ENCODE data around the gene IWS1. TPM values are rescaled to one million over a fixed set of nuclear protein-coding genes. Genes with fewer than 3 reads are reported as not detected.
"Not testable (repeated sequence)": the region's sequence is repeated elsewhere in the genome, so short reads cannot be mapped to it uniquely, and the experiment has no call there.

Gene IWS1
- total RNA-seq, 1 experiment from 2014 or later, result 22.7 TPM

DNA sequence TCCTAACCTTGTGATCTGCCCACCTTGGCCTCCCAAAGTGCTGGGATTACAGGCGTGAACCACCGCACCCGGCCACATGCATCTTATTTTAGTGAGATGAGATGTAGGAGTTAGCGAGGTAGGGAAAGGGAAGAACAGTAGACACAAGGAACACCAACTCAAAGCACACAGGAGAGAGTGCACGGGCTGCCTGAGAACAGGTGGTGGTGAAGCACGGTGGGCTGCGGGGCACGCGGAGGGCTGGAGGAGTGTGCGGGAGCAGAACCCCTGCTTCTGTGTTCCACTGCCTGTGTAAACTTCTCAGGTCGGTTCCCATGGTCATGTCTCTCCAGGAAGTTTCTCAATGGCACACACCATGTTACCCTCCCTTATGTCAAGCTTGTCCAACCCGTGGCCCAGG, 69.3 kb downstream of the IWS1 start:
- Histone ChIP-seq H3K27ac (ENCODE audit: low read length) (no peak overlapping the region), H3K36me3 (ENCODE audit: insufficient read depth, low read length) (no peaks in the 10 kb centered on the region), H4K20me1 (ENCODE audit: insufficient read depth, low read depth, low read length) (no peaks in the 10 kb centered on the region), H3K9me3 (ENCODE audit: low read length) (no peaks in the 10 kb centered on the region), H3K79me2 (ENCODE audit: low read length) (no peaks in the 10 kb centered on the region), H3K4me3 (ENCODE audit: low read length) (no peak overlapping the region), H2AFZ (ENCODE audit: low read length) (no peak overlapping the region), H3K27me3 (ENCODE audit: low read length) (no peaks in the 10 kb centered on the region), H3K4me1 (ENCODE audit: low read length) (no peaks in the 10 kb centered on the region), H3K9me2 (replicated peaks; ENCODE audit: insufficient read depth, low read length) (no peaks in the 10 kb centered on the region), H3K4me2 (ENCODE audit: low read depth, low read length, poor library complexity, severe bottlenecking) (no peak overlapping the region), H3K9ac (ENCODE audit: low read length) (no peak overlapping the region)
- DNase-seq, result no peak

- Histone ChIP-seq H3K9me3 (ENCODE audit: low read length) (no peaks in the 10 kb centered on the region), H3K9me2 (replicated peaks; ENCODE audit: insufficient read depth, low read length) (no peaks in the 10 kb centered on the region), H3K79me2 (ENCODE audit: low read length) (no peaks in the 10 kb centered on the region), H4K20me1 (ENCODE audit: insufficient read depth, low read depth, low read length) (no peaks in the 10 kb centered on the region), H2AFZ (ENCODE audit: low read length) (no peak overlapping the region), H3K9ac (ENCODE audit: low read length) (no peak overlapping the region), H3K4me1 (ENCODE audit: low read length) (no peaks in the 10 kb centered on the region), H3K27ac (ENCODE audit: low read length) (no peak overlapping the region), H3K36me3 (ENCODE audit: insufficient read depth, low read length) (no peaks in the 10 kb centered on the region), H3K4me2 (ENCODE audit: low read depth, low read length, poor library complexity, severe bottlenecking) (no peak overlapping the region), H3K4me3 (ENCODE audit: low read length) (no peak overlapping the region), H3K27me3 (ENCODE audit: low read length) (no peaks in the 10 kb centered on the region)
- no peak for DNase-seq
Observed at GRCh38 chr2:127455566-127456493, 70.5 kb downstream of the IWS1 start.

GRCh38 chr2:127454595-127455565, 71.4 kb downstream of the IWS1 start:
- Histone ChIP-seq H3K4me1 (ENCODE audit: low read length) (no peaks in the 10 kb centered on the region), H3K27me3 (ENCODE audit: low read length) (no peaks in the 10 kb centered on the region), H3K9me2 (replicated peaks; ENCODE audit: insufficient read depth, low read length) (no peaks in the 10 kb centered on the region), H3K9ac (ENCODE audit: low read length) (no peak overlapping the region), H3K4me2 (ENCODE audit: low read depth, low read length, poor library complexity, severe bottlenecking) (no peak overlapping the region), H3K9me3 (ENCODE audit: low read length) (no peaks in the 10 kb centered on the region), H3K79me2 (ENCODE audit: low read length) (no peaks in the 10 kb centered on the region), H3K27ac (ENCODE audit: low read length) (no peak overlapping the region), H3K36me3 (ENCODE audit: insufficient read depth, low read length) (no peaks in the 10 kb centered on the region), H3K4me3 (ENCODE audit: low read length) (no peak overlapping the region), H2AFZ (ENCODE audit: low read length) (no peak overlapping the region), H4K20me1 (ENCODE audit: insufficient read depth, low read depth, low read length) (no peaks in the 10 kb centered on the region)
- DNase-seq, result no peak

- Histone ChIP-seq H4K20me1 (ENCODE audit: insufficient read depth, low read depth, low read length) (no peaks in the 10 kb centered on the region), H3K4me2 (ENCODE audit: low read depth, low read length, poor library complexity, severe bottlenecking) (no peak overlapping the region), H3K9ac (ENCODE audit: low read length) (no peak overlapping the region), H3K9me3 (ENCODE audit: low read length) (no peaks in the 10 kb centered on the region), H2AFZ (ENCODE audit: low read length) (no peak overlapping the region), H3K36me3 (ENCODE audit: insufficient read depth, low read length) (no peaks in the 10 kb centered on the region), H3K4me3 (ENCODE audit: low read length) (no peak overlapping the region), H3K9me2 (replicated peaks; ENCODE audit: insufficient read depth, low read length) (no peaks in the 10 kb centered on the region), H3K27me3 (ENCODE audit: low read length) (no peaks in the 10 kb centered on the region), H3K27ac (ENCODE audit: low read length) (no peak overlapping the region), H3K79me2 (ENCODE audit: low read length) (no peaks in the 10 kb centered on the region), H3K4me1 (ENCODE audit: low read length) (no peaks in the 10 kb centered on the region)
- DNase-seq, result peak; percentile 55
Observed at GRCh38 chr2:127453392-127454171, 72.7 kb downstream of the IWS1 start.

DNA sequence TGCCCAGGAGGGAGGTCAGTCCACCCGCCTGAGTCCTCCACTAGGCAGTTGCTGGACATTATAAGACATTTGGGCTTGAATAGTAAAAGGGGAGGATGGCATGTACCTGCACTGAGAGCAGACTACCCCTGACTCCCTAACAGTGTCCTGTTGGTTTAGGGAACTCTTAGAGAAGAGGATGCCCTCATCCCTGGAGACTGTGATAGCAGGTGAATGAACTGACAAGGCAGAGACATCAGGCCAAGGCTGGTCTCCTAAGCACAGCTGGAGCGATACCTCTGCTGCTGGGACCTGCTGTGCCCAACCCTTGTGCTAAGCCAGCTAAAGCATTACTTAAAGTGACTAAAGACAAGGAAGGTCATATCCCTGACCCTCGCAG, 73.3 kb downstream of the IWS1 start:
- no peaks in the 10 kb centered on the region for H3K79me2 ChIP-seq (ENCODE audit: low read length)
- no peaks in the 10 kb centered on the region for H3K9me2 ChIP-seq (replicated peaks; ENCODE audit: insufficient read depth, low read length)
- no peak overlapping the region for H3K4me2 ChIP-seq (ENCODE audit: low read depth, low read length, poor library complexity, severe bottlenecking)
- H3K9ac ChIP-seq (ENCODE audit: low read length), result no peak overlapping the region
- no peaks in the 10 kb centered on the region for H3K9me3 ChIP-seq (ENCODE audit: low read length)
- H2AFZ ChIP-seq (ENCODE audit: low read length), result no peak overlapping the region
- H3K4me3 ChIP-seq (ENCODE audit: low read length), result no peak overlapping the region
- H3K4me1 ChIP-seq (ENCODE audit: low read length), result no peaks in the 10 kb centered on the region
- no peak for DNase-seq
- no peaks in the 10 kb centered on the region for H4K20me1 ChIP-seq (ENCODE audit: insufficient read depth, low read depth, low read length)
- no peaks in the 10 kb centered on the region for H3K36me3 ChIP-seq (ENCODE audit: insufficient read depth, low read length)
- H3K27me3 ChIP-seq (ENCODE audit: low read length), result no peaks in the 10 kb centered on the region
- H3K27ac ChIP-seq (ENCODE audit: low read length), result no peak overlapping the region

GRCh38 chr2:127452423-127452822, 73.9 kb downstream of the IWS1 start:
- H3K9ac ChIP-seq (ENCODE audit: low read length); H4K20me1 ChIP-seq (ENCODE audit: insufficient read depth, low read depth, low read length); H3K9me2 ChIP-seq (replicated peaks; ENCODE audit: insufficient read depth, low read length); H3K9me3 ChIP-seq (ENCODE audit: low read length); H3K4me2 ChIP-seq (ENCODE audit: low read depth, low read length, poor library complexity, severe bottlenecking); H3K4me1 ChIP-seq (ENCODE audit: low read length); H3K36me3 ChIP-seq (ENCODE audit: insufficient read depth, low read length); H2AFZ ChIP-seq (ENCODE audit: low read length); H3K27me3 ChIP-seq (ENCODE audit: low read length); H3K27ac ChIP-seq (ENCODE audit: low read length); H3K4me3 ChIP-seq (ENCODE audit: low read length); DNase-seq; H3K79me2 ChIP-seq (ENCODE audit: low read length): not testable (repeated sequence)

GRCh38 chr2:127451981-127452380, 74.3 kb downstream of the IWS1 start:
- H4K20me1 ChIP-seq (ENCODE audit: insufficient read depth, low read depth, low read length), result no peaks in the 10 kb centered on the region
- DNase-seq, result no peak
- H3K4me3 ChIP-seq (ENCODE audit: low read length), result no peak overlapping the region
- no peak overlapping the region for H3K27ac ChIP-seq (ENCODE audit: low read length)
- no peaks in the 10 kb centered on the region for H3K9me2 ChIP-seq (replicated peaks; ENCODE audit: insufficient read depth, low read length)
- H3K79me2 ChIP-seq (ENCODE audit: low read length), result no peaks in the 10 kb centered on the region
- H3K36me3 ChIP-seq (ENCODE audit: insufficient read depth, low read length), result no peaks in the 10 kb centered on the region
- no peaks in the 10 kb centered on the region for H3K9me3 ChIP-seq (ENCODE audit: low read length)
- H3K4me1 ChIP-seq (ENCODE audit: low read length), result no peaks in the 10 kb centered on the region
- H3K4me2 ChIP-seq (ENCODE audit: low read depth, low read length, poor library complexity, severe bottlenecking), result no peak overlapping the region
- H2AFZ ChIP-seq (ENCODE audit: low read length), result no peak overlapping the region
- no peaks in the 10 kb centered on the region for H3K27me3 ChIP-seq (ENCODE audit: low read length)
- H3K9ac ChIP-seq (ENCODE audit: low read length), result no peak overlapping the region

Measured in Karpas-422 (cell line).